Mesendoderm (in vitro differentiated cells): ENCODE measurements around the gene MOK.

Experiments
- DNase-seq: peaks from one replicate; pipeline ENCODE4 v3.0.0; 2013
- H2AK5ac ChIP-seq: 2 replicates; pipeline ENCODE4 v1.6.1; 2013; ENCODE audit warnings: low read length, inconsistent platforms
- H2BK120ac ChIP-seq: 2 replicates; pipeline ENCODE4 v1.6.1; 2013; ENCODE audit warnings: low read depth, mild to moderate bottlenecking, low read length, moderate library complexity, mixed read lengths
- H2BK15ac ChIP-seq: replicated peaks from 2 replicates; pipeline ENCODE4 v1.6.1; 2013; ENCODE audit warnings: low read depth, mild to moderate bottlenecking, moderate library complexity
- H2BK5ac ChIP-seq: 2 replicates; pipeline ENCODE4 v1.6.1; 2013; ENCODE audit warnings: low read length, inconsistent platforms
- H3K18ac ChIP-seq: 2 replicates; pipeline ENCODE4 v1.6.1; 2013; ENCODE audit warnings: mild to moderate bottlenecking, low read length, mixed read lengths
- H3K23ac ChIP-seq: one replicate; pipeline ENCODE4 v1.6.1; 2013; ENCODE audit warnings: low read length
- H3K27ac ChIP-seq: 2 replicates; pipeline ENCODE4 v1.5.1; 2013; ENCODE audit warnings: low read depth, mild to moderate bottlenecking, inconsistent platforms, low read length, moderate library complexity
- H3K27me3 ChIP-seq: 2 replicates; pipeline ENCODE4 v1.6.1; 2013; ENCODE audit warnings: low read length, control low read depth, mild to moderate bottlenecking, inconsistent platforms; ENCODE audit not compliant: insufficient read depth, poor library complexity
- H3K36me3 ChIP-seq: 2 replicates; pipeline ENCODE4 v1.6.1; 2013; ENCODE audit warnings: low read length, inconsistent platforms; ENCODE audit not compliant: control insufficient read depth, insufficient read depth
- H3K4ac ChIP-seq: one replicate; pipeline ENCODE4 v1.6.1; 2013; ENCODE audit warnings: low read depth, mild to moderate bottlenecking, low read length, moderate library complexity
- H3K4me1 ChIP-seq: 2 replicates; pipeline ENCODE4 v1.6.1; 2013; ENCODE audit warnings: low read depth, low read length, inconsistent platforms; ENCODE audit not compliant: control insufficient read depth
- H3K4me2 ChIP-seq: 2 replicates; pipeline ENCODE4 v1.6.1; 2013; ENCODE audit warnings: low read length
- H3K4me3 ChIP-seq: 2 replicates; pipeline ENCODE4 v1.5.1; 2013; ENCODE audit warnings: mild to moderate bottlenecking, low read length
- H3K56ac ChIP-seq: one replicate; pipeline ENCODE4 v1.6.1; 2013; ENCODE audit warnings: low read length
- H3K79me1 ChIP-seq: 2 replicates; pipeline ENCODE4 v1.6.1; 2013; ENCODE audit warnings: low read length, inconsistent platforms
- H3K79me2 ChIP-seq: 2 replicates; pipeline ENCODE4 v1.6.1; 2013; ENCODE audit warnings: mild to moderate bottlenecking, low read length; ENCODE audit not compliant: control insufficient read depth, insufficient read depth
- H3K9ac ChIP-seq: 2 replicates; pipeline ENCODE4 v1.6.1; 2013; ENCODE audit warnings: low read length, inconsistent platforms
- H4K5ac ChIP-seq: one replicate; pipeline ENCODE4 v1.6.1; 2013; ENCODE audit warnings: low read length
- H4K8ac ChIP-seq: one replicate; pipeline ENCODE4 v1.6.1; 2013; ENCODE audit warnings: low read depth, mild to moderate bottlenecking, control low read depth, low read length, moderate library complexity
- WGBS: extraction: QIAGEN DNeasy Blood & Tissue Kit; methylation state at CpG from one replicate; pipeline ENCODE4 v1.1.7; 2013; ENCODE audit warnings: low lambda C conversion rate, missing lambda C conversion rate; ENCODE audit not compliant: insufficient coverage; ENCODE audit errors: extremely low coverage; 5-methylcytosine and 5-hydroxymethylcytosine counted together

MOK gene

DNA sequence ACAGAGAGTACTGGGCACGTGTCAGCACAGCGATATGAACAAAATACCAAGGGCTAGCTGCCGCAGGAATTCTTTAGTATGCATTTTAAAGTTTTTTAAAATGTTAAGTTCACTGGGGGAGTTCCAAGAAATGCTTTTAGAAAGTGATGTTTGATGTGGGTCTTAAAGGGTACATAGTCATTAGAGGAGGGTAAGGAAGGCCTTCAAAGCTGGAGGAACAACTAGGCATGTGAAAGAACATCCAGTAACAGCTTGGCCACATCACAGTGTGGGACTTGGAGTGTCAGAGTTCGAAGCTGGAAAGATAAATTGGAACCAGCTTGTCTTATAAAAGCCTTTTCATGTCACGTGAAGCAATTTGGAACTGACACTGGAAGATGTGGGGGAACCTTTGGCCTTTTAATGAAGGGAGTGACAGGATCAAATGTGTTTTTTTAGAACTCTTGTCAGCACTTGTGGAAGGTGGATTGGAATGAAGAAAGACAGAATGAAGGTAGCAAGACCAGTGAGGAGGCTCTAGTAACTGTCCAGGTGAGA, 107.6 kb downstream of the MOK start:
- no peak overlapping the region for H3K18ac ChIP-seq
- H3K4me2 ChIP-seq: no peak overlapping the region
- DNase-seq: no peak
- no peak overlapping the region for H3K9ac ChIP-seq
- H2BK15ac ChIP-seq: no peak overlapping the region
- peaks cover 10% of the 10 kb centered on the region for H3K79me2 ChIP-seq
- H3K4me1 ChIP-seq: peaks cover 4% of the 10 kb centered on the region
- H4K5ac ChIP-seq: no peak overlapping the region
- no peak overlapping the region for H2BK5ac ChIP-seq
- H3K4ac ChIP-seq: no peak overlapping the region
- H3K4me3 ChIP-seq: no peak overlapping the region
- WGBS: no CpG with 5 or more reads among the region's 5 CpGs
- H3K36me3 ChIP-seq: no peaks in the 10 kb centered on the region
- no peak overlapping the region for H3K23ac ChIP-seq
- H3K79me1 ChIP-seq: peaks cover 34% of the 10 kb centered on the region
- no peaks in the 10 kb centered on the region for H3K27me3 ChIP-seq
- H3K56ac ChIP-seq: no peak overlapping the region
- no peak overlapping the region for H3K27ac ChIP-seq
- no peak overlapping the region for H2BK120ac ChIP-seq
- H2AK5ac ChIP-seq: no peak overlapping the region
- H4K8ac ChIP-seq: no peak overlapping the region

DNA sequence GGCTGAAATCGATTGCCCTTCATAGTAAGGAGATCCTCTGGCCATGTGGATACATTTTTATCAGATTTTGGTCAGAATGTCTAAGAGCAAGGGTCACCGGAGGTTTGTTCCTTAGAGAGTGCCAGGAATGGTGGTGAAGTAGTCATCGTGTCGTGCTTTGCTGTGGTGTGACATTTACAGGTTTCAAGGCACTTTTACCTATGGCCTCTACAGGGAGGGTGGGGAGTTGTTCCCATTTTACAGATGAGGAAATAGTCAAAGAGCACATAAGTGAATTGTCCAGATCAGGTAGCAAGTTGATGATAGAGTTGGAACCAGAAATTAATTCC, 108.1 kb downstream of the MOK start:
- no peak overlapping the region for H3K4me3 ChIP-seq
- no CpG with 5 or more reads among the region's 4 CpGs for WGBS
- no peaks in the 10 kb centered on the region for H3K27me3 ChIP-seq

DNA sequence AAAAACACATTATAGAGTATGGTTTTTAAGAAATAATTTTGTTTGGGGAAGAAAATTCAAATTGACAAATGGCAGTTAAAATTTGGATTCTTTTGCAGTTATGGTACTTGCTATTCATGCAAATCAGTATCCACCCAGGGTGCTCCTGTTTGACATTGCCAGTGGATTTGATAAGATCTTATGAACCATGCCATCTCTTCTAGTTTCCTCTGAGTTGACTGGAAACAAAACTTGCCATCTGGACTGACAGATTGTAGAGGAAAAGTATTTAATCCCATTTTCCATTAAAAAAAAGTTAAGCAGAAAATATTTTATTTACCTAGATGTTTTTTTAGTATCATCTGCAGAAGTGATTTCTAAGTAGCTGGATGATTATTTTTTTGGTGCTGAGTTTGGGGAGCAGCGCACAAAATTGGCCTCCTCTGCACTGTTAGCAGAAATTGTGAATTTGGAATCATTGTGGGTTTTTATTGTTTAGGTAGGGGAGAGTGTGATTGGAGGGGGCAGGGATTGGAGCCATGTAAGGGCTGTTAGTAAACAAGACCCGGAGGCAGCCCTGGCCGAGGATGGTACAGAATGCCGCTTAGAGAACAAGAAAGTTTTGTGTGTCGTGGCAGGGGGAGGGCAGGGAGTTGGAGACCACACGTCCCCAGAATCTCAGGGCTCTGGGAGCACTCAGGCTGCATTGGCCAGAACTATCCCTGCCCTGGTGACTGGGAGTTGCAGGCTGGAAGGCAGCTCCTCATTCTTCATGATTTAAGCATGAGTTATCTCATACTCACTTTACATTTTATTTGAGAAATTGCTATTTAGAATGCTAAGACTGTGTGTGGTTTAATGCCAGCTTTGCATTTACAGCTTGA, 108.7 kb downstream of the MOK start:
- H3K27me3 ChIP-seq: no peaks in the 10 kb centered on the region
- no peak overlapping the region for H3K4ac ChIP-seq
- H2BK5ac ChIP-seq: no peak overlapping the region
- no peak overlapping the region for H3K18ac ChIP-seq
- H2AK5ac ChIP-seq: no peak overlapping the region
- H3K23ac ChIP-seq: no peak overlapping the region
- H3K4me1 ChIP-seq: peaks cover 4% of the 10 kb centered on the region
- no peak overlapping the region for H3K4me3 ChIP-seq
- H2BK15ac ChIP-seq: no peak overlapping the region
- H3K36me3 ChIP-seq: no peaks in the 10 kb centered on the region
- WGBS: no CpG with 5 or more reads among the region's 6 CpGs
- DNase-seq: no peak
- H2BK120ac ChIP-seq: no peak overlapping the region
- no peak overlapping the region for H3K4me2 ChIP-seq
- H4K8ac ChIP-seq: no peak overlapping the region
- no peak overlapping the region for H3K9ac ChIP-seq
- H3K27ac ChIP-seq: no peak overlapping the region
- H4K5ac ChIP-seq: no peak overlapping the region
- no peak overlapping the region for H3K56ac ChIP-seq
- H3K79me2 ChIP-seq: peaks cover 5% of the 10 kb centered on the region
- H3K79me1 ChIP-seq: peaks cover 26% of the 10 kb centered on the region

More for the DNA sequence above, 108.1 kb downstream of the MOK start:
- H3K4me2 ChIP-seq: no peak overlapping the region
- H2AK5ac ChIP-seq: no peak overlapping the region
- H3K4ac ChIP-seq: no peak overlapping the region
- no peak overlapping the region for H2BK120ac ChIP-seq
- H3K79me2 ChIP-seq: peaks cover 8% of the 10 kb centered on the region
- no peak overlapping the region for H2BK15ac ChIP-seq
- H3K4me1 ChIP-seq: peaks cover 4% of the 10 kb centered on the region
- H3K23ac ChIP-seq: no peak overlapping the region
- no peak overlapping the region for H3K27ac ChIP-seq
- H3K18ac ChIP-seq: no peak overlapping the region
- no peak overlapping the region for H2BK5ac ChIP-seq
- H4K8ac ChIP-seq: no peak overlapping the region
- H3K36me3 ChIP-seq: no peaks in the 10 kb centered on the region
- no peak overlapping the region for H3K56ac ChIP-seq
- no peak overlapping the region for H3K9ac ChIP-seq
- no peak overlapping the region for H4K5ac ChIP-seq
- DNase-seq: no peak
- peaks cover 31% of the 10 kb centered on the region for H3K79me1 ChIP-seq

DNA sequence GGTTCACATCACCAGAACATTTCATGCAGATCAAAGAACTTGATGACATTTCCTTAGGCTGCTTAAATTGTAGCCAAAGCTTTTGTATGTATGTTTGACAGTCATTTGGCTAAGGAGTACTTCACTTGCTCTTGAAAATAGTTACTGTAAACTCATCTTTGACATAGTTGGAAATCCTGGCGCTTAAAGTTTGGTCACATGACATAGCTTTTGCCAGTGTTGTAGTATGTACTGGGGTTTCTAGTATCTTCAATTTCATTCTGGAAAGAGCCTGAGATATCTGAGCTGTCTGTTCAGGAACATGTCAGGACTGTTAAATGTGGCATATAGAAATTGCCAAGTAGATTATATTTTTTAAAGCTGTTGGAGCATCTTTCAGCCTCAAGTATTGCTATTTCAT, 109.5 kb downstream of the MOK start:
- no peak overlapping the region for H3K56ac ChIP-seq
- no peak overlapping the region for H3K4me2 ChIP-seq
- H3K18ac ChIP-seq: no peak overlapping the region
- no peak overlapping the region for H2BK15ac ChIP-seq
- H3K4ac ChIP-seq: no peak overlapping the region
- no peak overlapping the region for H3K9ac ChIP-seq
- H3K27me3 ChIP-seq: no peaks in the 10 kb centered on the region
- no peak overlapping the region for H2BK120ac ChIP-seq
- DNase-seq: no peak
- peaks cover 3% of the 10 kb centered on the region for H3K79me2 ChIP-seq
- no peak overlapping the region for H2AK5ac ChIP-seq
- H4K8ac ChIP-seq: no peak overlapping the region
- no peak overlapping the region for H3K27ac ChIP-seq
- H3K36me3 ChIP-seq: no peaks in the 10 kb centered on the region
- H3K23ac ChIP-seq: no peak overlapping the region
- H3K4me3 ChIP-seq: no peak overlapping the region
- no peak overlapping the region for H4K5ac ChIP-seq
- WGBS: no CpG with 5 or more reads among the region's 1 CpG
- H3K4me1 ChIP-seq: peaks cover 7% of the 10 kb centered on the region
- H3K79me1 ChIP-seq: peaks cover 24% of the 10 kb centered on the region
- H2BK5ac ChIP-seq: no peak overlapping the region

GRCh38 chr14:102194856-102195255, 110.1 kb downstream of the MOK start:
- Histone ChIP-seq H2AK5ac (no peak overlapping the region), H3K27me3 (no peaks in the 10 kb centered on the region), H3K79me2 (peaks cover 5% of the 10 kb centered on the region), H3K4me3 (no peak overlapping the region), H3K23ac (no peak overlapping the region), H3K36me3 (no peaks in the 10 kb centered on the region), H3K4ac (no peak overlapping the region), H3K4me2 (no peak overlapping the region), H3K27ac (no peak overlapping the region), H3K9ac (no peak overlapping the region), H4K8ac (no peak overlapping the region), H2BK5ac (no peak overlapping the region), H4K5ac (no peak overlapping the region), H2BK15ac (no peak overlapping the region), H3K18ac (no peak overlapping the region), H3K56ac (no peak overlapping the region), H3K4me1 (peaks cover 8% of the 10 kb centered on the region), H2BK120ac (no peak overlapping the region), H3K79me1 (peaks cover 25% of the 10 kb centered on the region)
- DNase-seq: no peak
- no CpG with 5 or more reads among the region's 4 CpGs for WGBS
